Cardiac muscle cell (in vitro differentiated cells and primary cell): ENCODE measurements around the gene GRM4. TPM values are rescaled to one million over a fixed set of nuclear protein-coding genes. Genes with fewer than 3 reads are reported as not detected.

ENCODE experiments used
- DNase-seq, 2 donors: peaks; one replicate each; pipeline versions ENCODE4 v3.0.0 to v3.0.0-alpha.2; 2010 to 2017; ENCODE audit warnings: low read depth in 1 of 2, low spot score in 1 of 2
- H3K27ac ChIP-seq: fragments of 200-600 bp; sonication (generic); 2 replicates; pipeline ENCODE4 v1.5.1; 2016
- H3K27me3 ChIP-seq: fragments of 200-600 bp; sonication (generic); 2 replicates; pipeline ENCODE4 v1.6.0; 2016; ENCODE audit warnings: control low read depth
- H3K36me3 ChIP-seq: fragments of 200-600 bp; sonication (generic); 2 replicates; pipeline ENCODE4 v1.5.1; 2016; ENCODE audit warnings: control low read depth
- H3K4me1 ChIP-seq: fragments of 200-600 bp; sonication (generic); 2 replicates; pipeline ENCODE4 v1.8.1; 2017; ENCODE audit warnings: low read depth, mild to moderate bottlenecking, mixed run types
- H3K4me3 ChIP-seq: fragments of 200-600 bp; sonication (generic); 2 replicates; pipeline ENCODE4 v1.5.1; 2016; ENCODE audit warnings: mild to moderate bottlenecking
- H3K9me3 ChIP-seq: fragments of 200-600 bp; sonication (generic); 2 replicates; pipeline ENCODE4 v1.5.1; 2017; ENCODE audit warnings: low read depth, mild to moderate bottlenecking, control low read depth
- polyA plus RNA-seq: library from polyadenylated mRNA; unstranded; fragments of >200 nt; fragmentation: Nextera tagmentation; extraction: Ambion mirVana; gene quantifications from 2 replicates; pipeline ENCODE4 v1.2.1, GENCODE V29; 2016
- total RNA-seq: library from RNA; depleted of rRNA; stranded (reverse); fragments of >200 nt; gene quantifications from 2 replicates; pipeline ENCODE4 v1.2.3, GENCODE V29; 2016
- TF ChIP-seq, protein P1 (sequence below): IDR thresholded peaks from 2 replicates; pipeline ENCODE4 v1.5.1; 2012; ENCODE audit warnings: low read depth, mild to moderate bottlenecking, low read length

GRM4 gene
- total and polyA plus RNA-seq, 2 experiments from 2014 or later = 0.31 to 0.42 TPM

DNA sequence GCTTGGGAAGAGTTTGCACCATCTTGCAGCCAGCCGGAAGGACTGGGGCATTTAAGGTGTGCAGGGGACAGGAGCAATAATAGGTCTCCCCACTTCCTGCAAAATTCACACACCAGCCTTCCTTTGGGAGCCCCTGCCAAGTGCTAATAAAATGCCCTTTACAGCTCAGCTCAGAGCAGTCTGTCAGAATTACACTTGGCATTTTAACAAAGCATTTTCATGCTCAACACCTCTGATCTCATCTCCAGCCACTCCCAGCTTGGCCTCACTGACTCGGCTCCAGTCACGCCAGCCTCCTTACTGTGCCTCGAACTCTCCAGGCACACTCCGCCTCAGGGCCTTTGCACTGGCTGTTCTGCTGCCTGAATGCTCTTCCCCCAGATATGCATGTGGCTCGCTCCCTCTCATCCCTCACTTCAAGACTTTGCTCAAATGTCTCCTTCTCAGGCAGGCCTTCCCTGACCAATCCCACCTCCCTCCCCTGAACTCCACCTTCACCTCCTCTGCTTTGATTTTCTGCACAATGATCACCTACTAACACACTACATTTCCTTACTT, 43.7 kb downstream of the GRM4 start:
- Histone ChIP-seq H3K27me3 (no peaks in the 10 kb centered on the region), H3K27ac (no peak overlapping the region), H3K4me3 (no peak overlapping the region), H3K4me1 (no peaks in the 10 kb centered on the region), H3K9me3 (no peaks in the 10 kb centered on the region), H3K36me3 (no peaks in the 10 kb centered on the region)
- no peak for DNase-seq
- TF ChIP-seq, protein P1, sequence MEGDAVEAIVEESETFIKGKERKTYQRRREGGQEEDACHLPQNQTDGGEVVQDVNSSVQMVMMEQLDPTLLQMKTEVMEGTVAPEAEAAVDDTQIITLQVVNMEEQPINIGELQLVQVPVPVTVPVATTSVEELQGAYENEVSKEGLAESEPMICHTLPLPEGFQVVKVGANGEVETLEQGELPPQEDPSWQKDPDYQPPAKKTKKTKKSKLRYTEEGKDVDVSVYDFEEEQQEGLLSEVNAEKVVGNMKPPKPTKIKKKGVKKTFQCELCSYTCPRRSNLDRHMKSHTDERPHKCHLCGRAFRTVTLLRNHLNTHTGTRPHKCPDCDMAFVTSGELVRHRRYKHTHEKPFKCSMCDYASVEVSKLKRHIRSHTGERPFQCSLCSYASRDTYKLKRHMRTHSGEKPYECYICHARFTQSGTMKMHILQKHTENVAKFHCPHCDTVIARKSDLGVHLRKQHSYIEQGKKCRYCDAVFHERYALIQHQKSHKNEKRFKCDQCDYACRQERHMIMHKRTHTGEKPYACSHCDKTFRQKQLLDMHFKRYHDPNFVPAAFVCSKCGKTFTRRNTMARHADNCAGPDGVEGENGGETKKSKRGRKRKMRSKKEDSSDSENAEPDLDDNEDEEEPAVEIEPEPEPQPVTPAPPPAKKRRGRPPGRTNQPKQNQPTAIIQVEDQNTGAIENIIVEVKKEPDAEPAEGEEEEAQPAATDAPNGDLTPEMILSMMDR = no peak

DNA sequence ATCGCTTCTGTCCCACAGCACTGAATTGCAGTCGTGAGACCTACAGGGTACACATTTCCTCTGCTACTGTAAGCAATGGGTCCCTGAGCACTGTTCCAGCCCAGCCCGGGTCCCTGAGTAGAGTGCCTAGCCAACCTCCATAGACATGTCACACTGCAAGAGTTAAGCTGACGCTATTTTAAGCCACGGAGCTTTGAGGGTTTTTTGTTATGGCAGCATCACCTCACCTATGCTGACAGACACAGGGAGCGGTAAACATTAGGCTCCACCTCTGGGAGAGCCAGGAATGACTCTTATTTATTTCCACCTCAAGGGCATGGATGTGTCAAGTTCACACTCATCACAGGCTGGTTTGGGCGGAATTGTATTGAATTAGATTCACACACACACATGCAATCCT, 45.1 kb downstream of the GRM4 start:
- no peaks in the 10 kb centered on the region for H3K36me3 ChIP-seq
- H3K27ac ChIP-seq = no peak overlapping the region
- H3K27me3 ChIP-seq = no peaks in the 10 kb centered on the region
- H3K9me3 ChIP-seq = no peaks in the 10 kb centered on the region
- H3K4me3 ChIP-seq = no peak overlapping the region
- H3K4me1 ChIP-seq = no peaks in the 10 kb centered on the region
- TF ChIP-seq, protein P1 = no peak
- no peak for DNase-seq

DNA sequence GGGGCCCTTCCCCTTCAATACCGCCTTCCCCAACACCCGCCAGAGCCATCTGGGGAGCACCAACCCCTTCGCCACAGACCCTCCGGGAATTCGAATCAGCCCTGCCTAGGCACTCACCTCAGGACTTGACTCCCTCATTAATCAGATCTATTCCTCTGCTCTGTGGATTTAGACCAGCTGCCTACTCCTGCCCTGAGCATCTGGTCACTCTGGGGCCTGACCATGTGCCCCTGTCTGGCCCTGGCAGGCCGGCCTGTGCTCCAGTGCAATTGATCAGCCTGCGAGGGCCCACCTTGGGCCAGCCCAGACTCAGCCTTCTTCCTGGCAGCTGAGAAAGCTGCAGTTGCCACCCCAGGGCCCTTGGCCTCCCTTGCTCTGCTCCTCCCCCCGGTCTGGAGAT, 46.0 kb downstream of the GRM4 start:
- H3K36me3 ChIP-seq = no peaks in the 10 kb centered on the region
- no peaks in the 10 kb centered on the region for H3K4me1 ChIP-seq
- no peaks in the 10 kb centered on the region for H3K27me3 ChIP-seq
- no peak overlapping the region for H3K4me3 ChIP-seq
- no peak overlapping the region for H3K27ac ChIP-seq
- H3K9me3 ChIP-seq = no peaks in the 10 kb centered on the region
- no peak for DNase-seq
- TF ChIP-seq, protein P1 = no peak

DNA sequence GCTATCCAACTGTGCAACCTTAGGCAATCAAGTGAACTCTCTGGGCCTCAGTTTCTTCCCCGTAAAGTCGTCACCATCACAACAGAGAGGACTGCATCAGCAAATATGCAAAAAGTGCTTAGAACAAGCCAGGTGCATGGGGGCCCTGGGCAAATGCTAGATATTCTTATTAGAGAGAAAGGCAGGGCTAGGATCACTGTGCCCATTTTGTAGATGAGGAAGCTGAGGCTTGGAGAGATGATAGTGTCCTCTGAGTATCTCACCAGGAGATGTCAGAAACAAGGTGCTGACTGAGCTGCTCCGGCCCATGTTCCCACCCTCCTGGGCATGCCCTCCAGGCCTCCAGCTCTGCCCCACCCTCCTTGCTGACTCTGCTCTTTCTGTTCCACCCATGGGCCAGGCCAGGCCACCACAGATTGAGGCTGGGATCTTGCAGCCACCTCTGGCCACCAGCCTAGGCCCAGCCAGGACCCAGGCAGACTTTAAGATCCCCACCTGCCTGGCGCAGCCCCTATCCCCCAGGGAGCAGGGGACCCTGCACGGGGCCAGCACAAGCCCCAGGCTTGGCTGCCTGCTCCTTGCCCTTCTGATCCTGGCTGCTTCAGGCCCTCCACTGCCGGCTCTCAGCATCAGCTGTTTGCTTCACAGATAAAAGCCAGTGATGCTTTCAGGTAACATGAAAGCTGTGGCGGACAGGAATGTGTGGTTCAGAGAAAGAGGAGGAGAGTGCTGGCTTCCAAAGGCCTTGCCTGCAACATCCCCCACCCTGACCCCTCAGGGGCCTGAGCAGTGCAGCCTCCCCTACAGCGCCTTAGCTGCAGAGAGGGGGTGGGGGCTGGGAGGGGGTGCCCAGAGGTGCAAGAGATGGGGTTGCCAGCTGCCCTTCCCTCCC, 47.6 kb downstream of the GRM4 start:
- TF ChIP-seq, protein P1 = no peak
- no peak overlapping the region for H3K27ac ChIP-seq
- H3K4me1 ChIP-seq = no peaks in the 10 kb centered on the region
- H3K36me3 ChIP-seq = no peaks in the 10 kb centered on the region
- H3K27me3 ChIP-seq = no peaks in the 10 kb centered on the region
- H3K9me3 ChIP-seq = no peaks in the 10 kb centered on the region
- no peak overlapping the region for H3K4me3 ChIP-seq
- no peak for DNase-seq

DNA sequence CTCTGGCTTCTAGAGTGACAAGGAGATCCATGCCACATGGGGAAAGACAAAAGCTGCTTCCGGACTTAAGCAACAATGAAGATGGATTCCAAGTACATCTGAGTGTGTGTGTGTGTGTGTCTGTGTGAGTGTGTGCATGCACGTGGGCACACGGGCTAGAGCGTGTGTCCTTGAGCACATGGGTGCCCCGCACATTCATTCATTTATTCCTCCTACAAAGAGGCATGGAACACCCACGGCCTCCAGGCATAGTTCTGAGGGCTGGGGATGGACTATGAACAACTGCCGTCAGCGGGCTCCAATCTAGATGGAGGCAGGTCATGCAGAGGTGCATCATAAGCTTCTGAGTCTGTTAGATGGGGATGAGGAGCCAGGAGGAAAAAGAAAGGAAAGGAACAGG, 49.1 kb downstream of the GRM4 start:
- no peaks in the 10 kb centered on the region for H3K9me3 ChIP-seq
- TF ChIP-seq, protein P1 = no peak
- no peak overlapping the region for H3K4me3 ChIP-seq
- no peak for DNase-seq
- H3K4me1 ChIP-seq = no peaks in the 10 kb centered on the region
- no peaks in the 10 kb centered on the region for H3K27me3 ChIP-seq
- no peaks in the 10 kb centered on the region for H3K36me3 ChIP-seq
- no peak overlapping the region for H3K27ac ChIP-seq
